IMR-90 (cell line): ENCODE results near the gene B4GALNT3. TPM values are rescaled to one million over a fixed set of nuclear protein-coding genes. Genes with fewer than 3 reads are reported as not detected.

ENCODE experiments used
- ATAC-seq: fragments of 200-7000 bp; cut with Tn5 transposase; 2 replicates; pipeline ENCODE4 v1.9.1; 2020; ENCODE audit warnings: low read depth, mild to moderate bottlenecking, moderate library complexity
- BruUV-seq: library from RNA; stranded (reverse); fragments of 400-500 nt; replicated peaks from 2 replicates; lab custom pipeline; 2021; lab: Mats Ljungman, UMichigan
- CTCF ChIA-PET: fragments of 300-600 bp; formaldehyde crosslinking; extraction: SDS; loops from one replicate; lab custom pipeline; 2021; ENCODE audit warnings: antibody characterized with exemption; lab: Yijun Ruan, JAX
- POLR2A ChIA-PET: fragments of 300-600 bp; sonication (Branson Sonifier 250); formaldehyde crosslinking; loops from one replicate; lab custom pipeline; 2022; ENCODE audit warnings: antibody characterized with exemption; ENCODE audit not compliant: unreplicated experiment; lab: Charles Lee
- DNase-seq: peaks from one replicate; pipeline ENCODE4 v3.0.0; 2013
- H2AFZ ChIP-seq: replicated peaks from 2 replicates; pipeline ENCODE3; 2013; ENCODE audit warnings: low read length, mild to moderate bottlenecking; ENCODE audit not compliant: poor library complexity
- H2AK5ac ChIP-seq: 2 replicates; pipeline ENCODE4 v1.6.1; 2013; ENCODE audit warnings: low read depth, low read length, inconsistent platforms
- H2AK9ac ChIP-seq: replicated peaks from 2 replicates; pipeline ENCODE3; 2013; ENCODE audit warnings: mild to moderate bottlenecking, low read depth, low read length, moderate library complexity; ENCODE audit not compliant: poor library complexity
- H2BK120ac ChIP-seq: 2 replicates; pipeline ENCODE4 v1.6.1; 2013; ENCODE audit warnings: low read depth, low read length, inconsistent platforms
- H2BK15ac ChIP-seq: 3 replicates; pipeline ENCODE4 v1.6.1; 2013; ENCODE audit warnings: low read depth, low read length, inconsistent platforms
- H2BK20ac ChIP-seq: 2 replicates; pipeline ENCODE4 v1.6.1; 2013; ENCODE audit warnings: low read depth, mild to moderate bottlenecking, inconsistent platforms, low read length, moderate library complexity
- H2BK5ac ChIP-seq: 2 replicates; pipeline ENCODE4 v1.6.1; 2013; ENCODE audit warnings: mild to moderate bottlenecking, low read depth, low read length, inconsistent platforms; ENCODE audit not compliant: poor library complexity, severe bottlenecking
- H3K14ac ChIP-seq: replicated peaks from 2 replicates; pipeline ENCODE4 v1.6.1; 2013; ENCODE audit warnings: low read depth, low read length, inconsistent platforms
- H3K18ac ChIP-seq: 2 replicates; pipeline ENCODE4 v1.6.1; 2013; ENCODE audit warnings: low read depth, low read length, control low read depth
- H3K23ac ChIP-seq: 2 replicates; pipeline ENCODE4 v1.6.1; 2013; ENCODE audit warnings: low read depth, low read length, inconsistent platforms
- H3K27ac ChIP-seq: 2 replicates; pipeline ENCODE4 v1.5.1; 2013; ENCODE audit warnings: mild to moderate bottlenecking, control low read depth, low read length; ENCODE audit not compliant: insufficient read depth
- H3K27me3 ChIP-seq: 2 replicates; pipeline ENCODE4 v1.6.1; 2013; ENCODE audit warnings: low read length; ENCODE audit not compliant: control insufficient read depth, insufficient read depth
- H3K36me3 ChIP-seq: 2 replicates; pipeline ENCODE4 v1.6.1; 2013; ENCODE audit warnings: low read length, mixed read lengths; ENCODE audit not compliant: control insufficient read depth, insufficient read depth
- H3K4ac ChIP-seq: 2 replicates; pipeline ENCODE4 v1.6.1; 2013; ENCODE audit warnings: low read depth, low read length, inconsistent platforms
- H3K4me1 ChIP-seq: 2 replicates; pipeline ENCODE4 v1.6.1; 2013; ENCODE audit warnings: low read length, mixed read lengths; ENCODE audit not compliant: control insufficient read depth, insufficient read depth
- H3K4me2 ChIP-seq: 2 replicates; pipeline ENCODE4 v1.6.1; 2013; ENCODE audit warnings: low read depth, mild to moderate bottlenecking, control low read depth, low read length, moderate library complexity
- H3K4me3 ChIP-seq: 2 replicates; pipeline ENCODE4 v1.5.1; 2013; ENCODE audit warnings: low read depth, mild to moderate bottlenecking, control low read depth, low read length, moderate library complexity; ENCODE audit not compliant: insufficient read depth
- H3K56ac ChIP-seq: 2 replicates; pipeline ENCODE4 v1.6.1; 2013; ENCODE audit warnings: low read length, inconsistent platforms; ENCODE audit not compliant: insufficient read depth; ENCODE audit errors: extremely low read depth
- H3K79me1 ChIP-seq, 2 experiments: 2 replicates each; pipeline ENCODE4 v1.6.1; 2013; ENCODE audit warnings: low read length in 2 of 2, inconsistent platforms in 1 of 2, low read depth in 1 of 2
- H3K9ac ChIP-seq: 2 replicates; pipeline ENCODE4 v1.6.1; 2013; ENCODE audit warnings: low read depth, low read length, control low read depth
- H3K9me1 ChIP-seq: 2 replicates; pipeline ENCODE4 v1.6.1; 2013; ENCODE audit warnings: low read length, inconsistent platforms; ENCODE audit not compliant: insufficient read depth
- H3K9me3 ChIP-seq: 2 replicates; pipeline ENCODE4 v1.6.1; 2013; ENCODE audit warnings: low read length; ENCODE audit not compliant: control insufficient read depth, insufficient read depth
- H4K20me1 ChIP-seq: 2 replicates; pipeline ENCODE4 v1.6.1; 2013; ENCODE audit warnings: low read length, inconsistent platforms; ENCODE audit not compliant: insufficient read depth
- H4K5ac ChIP-seq: 2 replicates; pipeline ENCODE4 v1.6.1; 2013; ENCODE audit warnings: mild to moderate bottlenecking, low read depth, low read length, control low read depth
- H4K8ac ChIP-seq, 2 experiments: 2 replicates each; pipeline ENCODE4 v1.6.1; 2013; ENCODE audit warnings: low read depth in 2 of 2, low read length in 2 of 2, control low read depth in 1 of 2, inconsistent platforms in 1 of 2
- H4K91ac ChIP-seq: 2 replicates; pipeline ENCODE4 v1.6.1; 2013; ENCODE audit warnings: low read depth, low read length, inconsistent platforms; ENCODE audit not compliant: insufficient read depth
- BHLHE40 ChIP-seq: fragments of 150-350 bp; IDR thresholded peaks from 2 replicates; pipeline ENCODE4 v1.6.1; 2016; ENCODE audit warnings: mild to moderate bottlenecking, low read depth, low read length
- ELK1 ChIP-seq: fragments of 150-350 bp; IDR thresholded peaks from 2 replicates; pipeline ENCODE4 v1.6.1; 2016; ENCODE audit warnings: low read depth, mild to moderate bottlenecking, low read length, moderate library complexity, borderline replicate concordance
- RAD21 ChIP-seq: IDR thresholded peaks from 2 replicates; pipeline ENCODE4 v1.6.1; 2012; ENCODE audit warnings: low read length, improper control_type of control experiment
- WGBS, 2 experiments: methylation state at CpG; one replicate each; pipeline versions ENCODE4 v1.1.5 to v1.1.7; 2013; ENCODE audit warnings: missing lambda C conversion rate in 2 of 2; ENCODE audit not compliant: insufficient read length in 1 of 2; ENCODE audit errors: extremely low coverage in 2 of 2; 5-methylcytosine and 5-hydroxymethylcytosine counted together
- dilution Hi-C: fragments of 300-500 bp; cut with HindIII; formaldehyde crosslinking; loops from one replicate; pipeline ENCODE4 v1.14.3; 2018; ENCODE audit warnings: low sequenced_read_pairs; ENCODE audit not compliant: unreplicated experiment
- in situ Hi-C: fragments of 300-500 bp; cut with MboI; formaldehyde crosslinking; loops from 3 replicates; pipeline ENCODE4 v1.14.3; 2019; ENCODE audit warnings: low sequenced_read_pairs, inconsistent platforms, mixed read lengths
- intact Hi-C: fragments of 100-400 bp; cut with micrococcal nuclease; formaldehyde crosslinking; loops from 2 replicates; pipeline ENCODE4 v1.10.0; 2022
- polyA plus RNA-seq, 3 experiments: library from polyadenylated mRNA; depleted of rRNA; stranded (reverse); fragments of >200 nt; gene quantifications; 2 replicates each; pipeline ENCODE4 v1.2.3, GENCODE V29; 2012; ENCODE audit warnings: low replicate concordance in 1 of 3
- total RNA-seq: library from RNA; depleted of rRNA; stranded (reverse); fragments of >200 nt; gene quantifications from 2 replicates; pipeline ENCODE4 v1.2.3, GENCODE V29; 2012

Gene B4GALNT3
- total and polyA plus RNA-seq, 2 of the 4 experiments (the other 2 are of a cell fraction) = not detected

DNA sequence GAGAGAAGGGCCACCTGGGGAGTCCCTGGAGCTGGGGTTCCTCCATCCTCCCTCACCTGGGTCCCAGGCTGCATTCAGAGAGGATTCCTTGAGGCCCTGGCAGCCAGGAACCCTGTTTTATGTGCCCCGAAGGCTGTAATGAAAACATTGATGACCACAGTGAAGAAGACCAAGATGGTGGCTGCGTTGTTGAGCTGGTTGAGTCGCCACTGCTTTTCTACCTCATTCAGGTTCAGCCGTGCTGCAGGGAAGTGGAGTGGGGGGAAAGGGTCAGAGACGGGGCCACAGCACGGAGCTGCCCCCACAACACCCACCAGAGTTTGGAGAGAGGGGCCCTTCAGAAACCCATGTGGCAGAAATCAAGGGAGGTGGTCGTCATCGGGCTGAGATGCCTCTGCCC lies 105.4 kb downstream of the B4GALNT3 start:
- Histone ChIP-seq H2BK20ac (no peak overlapping the region), H2BK15ac (no peak overlapping the region), H3K27ac (no peak overlapping the region), H3K23ac (no peak overlapping the region), H3K9me3 (no peaks in the 10 kb centered on the region), H3K4me1 (peaks cover 2% of the 10 kb centered on the region; the same call in 1 of the 2 replicates), H4K91ac (no peak overlapping the region), H3K36me3 (no peaks in the 10 kb centered on the region), H2BK120ac (no peak overlapping the region), H3K27me3 (peaks cover 61% of the 10 kb centered on the region), H3K4ac (no peak overlapping the region), H2AK9ac (no peak overlapping the region), H3K4me2 (no peak overlapping the region), H3K9me1 (no peaks in the 10 kb centered on the region), H3K18ac (no peak overlapping the region), H4K8ac (no peak overlapping the region), H4K20me1 (no peaks in the 10 kb centered on the region), H3K4me3 (no peak overlapping the region), H3K79me1 (no peaks in the 10 kb centered on the region), H2AFZ (no peak overlapping the region), H2BK5ac (no peak overlapping the region), H4K5ac (no peak overlapping the region), H3K14ac (no peak overlapping the region), H3K9ac (no peak overlapping the region), H3K56ac (no peak overlapping the region), H2AK5ac (no peak overlapping the region)
- dilution Hi-C loops (no loop called here), intact Hi-C loops (no loop called here), in situ Hi-C loops (loop anchor here (10.0 kb wide), 1 partner anchor 530 kb away; no protein-coding TSS in a partner anchor)
- BruUV-seq = no TSS peak
- WGBS, 2 experiments = 100% methylated on average over 1 of the region's 8 CpGs; no CpG with 5 or more reads in 1 of the 2 experiments
- DNase-seq (no peak), ATAC-seq (no peak)
- POLR2A ChIA-PET = no interaction called here
- CTCF ChIA-PET = no interaction called here
- TF ChIP-seq ELK1 = no peak
- no peak for TF ChIP-seq RAD21
- no peak for TF ChIP-seq BHLHE40
